AG09309 (cell line): Measurements from ENCODE around the gene TNIP2.
"Not testable (repeated sequence)": the region's sequence is repeated elsewhere in the genome, so short reads cannot be mapped to it uniquely, and the experiment has no call there.

Source experiments
- DNase-seq: peaks from one replicate; pipeline ENCODE4 v3.0.0-alpha.2; 2010; ENCODE audit warnings: low read depth
- H3K4me3 ChIP-seq: 2 replicates; pipeline ENCODE4 v1.5.1; 2011; ENCODE audit warnings: mild to moderate bottlenecking, low read depth, low read length, moderate library complexity; ENCODE audit not compliant: control insufficient read depth
- CTCF ChIP-seq: IDR thresholded peaks from 2 replicates; pipeline ENCODE4 v1.5.1; 2011; ENCODE audit warnings: mild to moderate bottlenecking, low read depth, low read length, inconsistent platforms; ENCODE audit not compliant: insufficient read depth, control insufficient read depth; ENCODE audit errors: missing control alignments

TNIP2 gene

GRCh38 chr4:2742823-2743517 is 13.2 kb downstream of the TNIP2 start:
- TF ChIP-seq CTCF: no peak
- H3K4me3 ChIP-seq: no peak overlapping the region
- DNase-seq: no peak

GRCh38 chr4:2742081-2742822 is 13.9 kb downstream of the TNIP2 start:
- H3K4me3 ChIP-seq: no peak overlapping the region
- DNase-seq: no peak
- TF ChIP-seq CTCF: no peak

- TF ChIP-seq CTCF: no peak
- no peak for DNase-seq
- no peak overlapping the region for H3K4me3 ChIP-seq
Observed at GRCh38 chr4:2741626-2742025, 14.5 kb downstream of the TNIP2 start.

- not testable (repeated sequence) for DNase-seq, H3K4me3 ChIP-seq
Observed at GRCh38 chr4:2738296-2738695, 17.8 kb downstream of the TNIP2 start.

- DNase-seq: no peak
- TF ChIP-seq CTCF: no peak
- no peak overlapping the region for H3K4me3 ChIP-seq
Observed at GRCh38 chr4:2735869-2736268, 20.3 kb downstream of the TNIP2 start.

GRCh38 chr4:2734612-2735011 is 21.5 kb downstream of the TNIP2 start:
- H3K4me3 ChIP-seq: no peak overlapping the region
- TF ChIP-seq CTCF: no peak
- no peak for DNase-seq

GRCh38 chr4:2733844-2734574 is 22.1 kb downstream of the TNIP2 start:
- no peak for DNase-seq
- no peak for TF ChIP-seq CTCF
- no peak overlapping the region for H3K4me3 ChIP-seq
